Measurements from ENCODE around the gene RALGPS1. TPM values are rescaled to one million over a fixed set of nuclear protein-coding genes. Genes with fewer than 3 reads are reported as not detected.

RALGPS1 gene
- total and polyA plus RNA-seq, 4 donors: 34.4 to 80.9 (median 73.2) TPM

- DNase-seq (ENCODE audit: low read depth in 4 of 6, low spot score in 6 of 6): no peak
- peaks cover 7% of the 10 kb centered on the region for H3K4me1 ChIP-seq (ENCODE audit: control insufficient read depth, insufficient read depth, low read length)
- no peak overlapping the region for H3K4me3 ChIP-seq (ENCODE audit: low read depth, low read length)
- no peaks in the 10 kb centered on the region for H3K27me3 ChIP-seq (ENCODE audit: control insufficient read depth, insufficient read depth, low read length)
- WGBS (ENCODE audit: insufficient coverage): 67% methylated on average over 3 of the region's 6 CpGs
- peaks cover 12% of the 10 kb centered on the region for H3K36me3 ChIP-seq (ENCODE audit: control insufficient read depth, insufficient read depth, low read length)
- H3K27ac ChIP-seq (ENCODE audit: low read depth, low read length): no peak overlapping the region
- no peaks in the 10 kb centered on the region for H3K9me3 ChIP-seq (ENCODE audit: control insufficient read depth, insufficient read depth, low read length)
These were observed 47.8 kb downstream of the RALGPS1 start for GRCh38 chr9:126962336-126962735.

- peaks cover 7% of the 10 kb centered on the region for H3K4me1 ChIP-seq (ENCODE audit: control insufficient read depth, insufficient read depth, low read length)
- DNase-seq (ENCODE audit: low read depth in 4 of 6, low spot score in 6 of 6): no peak
- no CpG with 5 or more reads among the region's 3 CpGs for WGBS (ENCODE audit: insufficient coverage)
- H3K4me3 ChIP-seq (ENCODE audit: low read depth, low read length): no peak overlapping the region
- no peaks in the 10 kb centered on the region for H3K27me3 ChIP-seq (ENCODE audit: control insufficient read depth, insufficient read depth, low read length)
- no peaks in the 10 kb centered on the region for H3K9me3 ChIP-seq (ENCODE audit: control insufficient read depth, insufficient read depth, low read length)
- peaks cover 14% of the 10 kb centered on the region for H3K36me3 ChIP-seq (ENCODE audit: control insufficient read depth, insufficient read depth, low read length)
- H3K27ac ChIP-seq (ENCODE audit: low read depth, low read length): no peak overlapping the region
These were observed 50.5 kb downstream of the RALGPS1 start for GRCh38 chr9:126965077-126965476.

GRCh38 chr9:126965541-126966428 is 51.2 kb downstream of the RALGPS1 start:
- peak in 2 of 6 donors; percentile 47 to 48 for DNase-seq (ENCODE audit: low read depth in 4 of 6, low spot score in 6 of 6)
- peaks cover 14% of the 10 kb centered on the region for H3K36me3 ChIP-seq (ENCODE audit: control insufficient read depth, insufficient read depth, low read length)
- H3K4me1 ChIP-seq (ENCODE audit: control insufficient read depth, insufficient read depth, low read length): peaks cover 7% of the 10 kb centered on the region
- H3K4me3 ChIP-seq (ENCODE audit: low read depth, low read length): no peak overlapping the region
- H3K27ac ChIP-seq (ENCODE audit: low read depth, low read length): no peak overlapping the region
- no peaks in the 10 kb centered on the region for H3K27me3 ChIP-seq (ENCODE audit: control insufficient read depth, insufficient read depth, low read length)
- no peaks in the 10 kb centered on the region for H3K9me3 ChIP-seq (ENCODE audit: control insufficient read depth, insufficient read depth, low read length)
- 74% methylated on average over 10 of the region's 12 CpGs for WGBS (ENCODE audit: insufficient coverage)

GRCh38 chr9:126971261-126971660 is 56.7 kb downstream of the RALGPS1 start:
- WGBS (ENCODE audit: insufficient coverage): no CpG with 5 or more reads among the region's 2 CpGs
- Histone ChIP-seq H3K27ac (ENCODE audit: low read depth, low read length) (no peak overlapping the region), H3K27me3 (ENCODE audit: control insufficient read depth, insufficient read depth, low read length) (no peaks in the 10 kb centered on the region), H3K4me3 (ENCODE audit: low read depth, low read length) (no peak overlapping the region), H3K9me3 (ENCODE audit: control insufficient read depth, insufficient read depth, low read length) (no peaks in the 10 kb centered on the region), H3K36me3 (ENCODE audit: control insufficient read depth, insufficient read depth, low read length) (peaks cover 14% of the 10 kb centered on the region), H3K4me1 (ENCODE audit: control insufficient read depth, insufficient read depth, low read length) (no peaks in the 10 kb centered on the region)
- no peak for DNase-seq (ENCODE audit: low read depth in 4 of 6, low spot score in 6 of 6)

GRCh38 chr9:126973651-126974529 is 59.3 kb downstream of the RALGPS1 start:
- H3K27me3 ChIP-seq (ENCODE audit: control insufficient read depth, insufficient read depth, low read length): no peaks in the 10 kb centered on the region
- peaks cover 14% of the 10 kb centered on the region for H3K36me3 ChIP-seq (ENCODE audit: control insufficient read depth, insufficient read depth, low read length)
- no peak overlapping the region for H3K27ac ChIP-seq (ENCODE audit: low read depth, low read length)
- 100% methylated on average over 3 of the region's 10 CpGs for WGBS (ENCODE audit: insufficient coverage)
- no peaks in the 10 kb centered on the region for H3K9me3 ChIP-seq (ENCODE audit: control insufficient read depth, insufficient read depth, low read length)
- no peak overlapping the region for H3K4me3 ChIP-seq (ENCODE audit: low read depth, low read length)
- DNase-seq (ENCODE audit: low read depth in 4 of 6, low spot score in 6 of 6): no peak
- H3K4me1 ChIP-seq (ENCODE audit: control insufficient read depth, insufficient read depth, low read length): no peaks in the 10 kb centered on the region

GRCh38 chr9:126974594-126974993 is 60.0 kb downstream of the RALGPS1 start:
- H3K27ac ChIP-seq (ENCODE audit: low read depth, low read length): no peak overlapping the region
- no peaks in the 10 kb centered on the region for H3K27me3 ChIP-seq (ENCODE audit: control insufficient read depth, insufficient read depth, low read length)
- DNase-seq (ENCODE audit: low read depth in 4 of 6, low spot score in 6 of 6): no peak
- no peaks in the 10 kb centered on the region for H3K4me1 ChIP-seq (ENCODE audit: control insufficient read depth, insufficient read depth, low read length)
- peaks cover 17% of the 10 kb centered on the region for H3K36me3 ChIP-seq (ENCODE audit: control insufficient read depth, insufficient read depth, low read length)
- H3K4me3 ChIP-seq (ENCODE audit: low read depth, low read length): no peak overlapping the region
- 80% methylated on average over 6 of the region's 6 CpGs for WGBS (ENCODE audit: insufficient coverage)
- no peaks in the 10 kb centered on the region for H3K9me3 ChIP-seq (ENCODE audit: control insufficient read depth, insufficient read depth, low read length)

- WGBS (ENCODE audit: insufficient coverage): no CpG with 5 or more reads among the region's 8 CpGs
- Histone ChIP-seq H3K36me3 (ENCODE audit: control insufficient read depth, insufficient read depth, low read length) (peaks cover 17% of the 10 kb centered on the region), H3K27me3 (ENCODE audit: control insufficient read depth, insufficient read depth, low read length) (no peaks in the 10 kb centered on the region), H3K4me3 (ENCODE audit: low read depth, low read length) (no peak overlapping the region), H3K9me3 (ENCODE audit: control insufficient read depth, insufficient read depth, low read length) (no peaks in the 10 kb centered on the region), H3K4me1 (ENCODE audit: control insufficient read depth, insufficient read depth, low read length) (no peaks in the 10 kb centered on the region), H3K27ac (ENCODE audit: low read depth, low read length) (no peak overlapping the region)
- DNase-seq (ENCODE audit: low read depth in 4 of 6, low spot score in 6 of 6): no peak
These were observed 61.0 kb downstream of the RALGPS1 start for GRCh38 chr9:126975327-126976220.

GRCh38 chr9:126979461-126979860 is 64.9 kb downstream of the RALGPS1 start:
- no peaks in the 10 kb centered on the region for H3K27me3 ChIP-seq (ENCODE audit: control insufficient read depth, insufficient read depth, low read length)
- H3K4me1 ChIP-seq (ENCODE audit: control insufficient read depth, insufficient read depth, low read length): no peaks in the 10 kb centered on the region
- H3K9me3 ChIP-seq (ENCODE audit: control insufficient read depth, insufficient read depth, low read length): no peaks in the 10 kb centered on the region
- DNase-seq (ENCODE audit: low read depth in 4 of 6, low spot score in 6 of 6): no peak
- no peak overlapping the region for H3K4me3 ChIP-seq (ENCODE audit: low read depth, low read length)
- H3K36me3 ChIP-seq (ENCODE audit: control insufficient read depth, insufficient read depth, low read length): peaks cover 13% of the 10 kb centered on the region
- 89% methylated on average over 3 of the region's 5 CpGs for WGBS (ENCODE audit: insufficient coverage)
- no peak overlapping the region for H3K27ac ChIP-seq (ENCODE audit: low read depth, low read length)

- Histone ChIP-seq H3K36me3 (ENCODE audit: control insufficient read depth, insufficient read depth, low read length) (peaks cover 15% of the 10 kb centered on the region), H3K27ac (ENCODE audit: low read depth, low read length) (no peak overlapping the region), H3K27me3 (ENCODE audit: control insufficient read depth, insufficient read depth, low read length) (no peaks in the 10 kb centered on the region), H3K9me3 (ENCODE audit: control insufficient read depth, insufficient read depth, low read length) (no peaks in the 10 kb centered on the region), H3K4me1 (ENCODE audit: control insufficient read depth, insufficient read depth, low read length) (no peaks in the 10 kb centered on the region), H3K4me3 (ENCODE audit: low read depth, low read length) (no peak overlapping the region)
- DNase-seq (ENCODE audit: low read depth in 4 of 6, low spot score in 6 of 6): no peak
These were observed 65.6 kb downstream of the RALGPS1 start for GRCh38 chr9:126980231-126980630.

All from spinal cord (tissue), 10 donors.